CD4-positive, alpha-beta T cell treated with Interleukin-6 at 100 ng/mL for 8 hours (primary cell): Measurements from ENCODE around the gene GALK1.

Source experiments
- DNase-seq: peaks from one replicate; pipeline ENCODE4 v3.0.0-alpha.2; 2020; ENCODE audit warnings: mixed read lengths, low spot score

The GALK1 gene

GRCh38 chr17:75749545-75750389, 15.2 kb downstream of the GALK1 start:
- DNase-seq, result peak; percentile 84

- DNase-seq, result no peak
These were observed 16.3 kb downstream of the GALK1 start for GRCh38 chr17:75748706-75749105.

GRCh38 chr17:75743625-75744206, 21.3 kb downstream of the GALK1 start:
- no peak for DNase-seq

GRCh38 chr17:75742337-75742736, 22.7 kb downstream of the GALK1 start:
- DNase-seq, result no peak

- no peak for DNase-seq
These were observed 24.3 kb downstream of the GALK1 start for GRCh38 chr17:75740631-75741077.

DNA sequence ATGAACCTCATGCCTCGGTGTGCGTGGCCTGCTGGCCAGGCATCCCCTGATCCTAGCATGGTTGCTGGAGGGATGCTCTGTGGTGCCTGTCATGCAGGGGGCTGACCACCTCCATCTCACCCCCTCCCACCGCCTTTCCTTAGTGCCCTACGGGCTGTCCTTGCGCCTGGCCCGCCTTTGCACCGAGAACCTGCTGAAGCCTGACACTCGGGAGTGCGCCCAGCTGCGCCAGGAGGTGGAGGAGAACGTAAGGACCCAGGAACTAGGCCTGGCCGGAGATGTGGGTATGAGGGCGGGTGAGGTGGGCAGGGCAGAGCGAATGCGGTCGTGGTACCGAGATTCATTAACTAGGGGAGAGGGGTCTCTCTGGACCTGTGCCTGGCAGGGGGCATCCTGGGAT, 24.8 kb downstream of the GALK1 start:
- DNase-seq, result no peak

DNA sequence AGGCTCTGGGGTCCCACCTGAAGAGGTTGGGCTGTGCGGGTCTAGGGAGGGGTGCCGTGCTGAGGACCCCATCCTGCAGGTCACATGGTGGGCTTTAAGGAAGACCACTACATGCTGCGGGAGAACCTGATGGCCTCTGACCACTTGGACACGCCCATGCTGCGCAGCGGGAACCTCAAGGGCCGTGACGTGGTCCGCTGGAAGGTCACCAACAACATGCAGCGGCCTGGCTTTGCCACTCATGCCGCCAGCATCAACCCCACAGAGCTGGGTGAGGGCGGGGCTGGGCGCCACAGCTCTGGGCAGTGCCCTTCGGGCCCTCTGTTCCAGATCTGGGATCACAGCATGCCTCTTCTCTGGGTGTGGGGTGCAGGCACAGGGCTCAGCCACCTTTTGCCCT, 25.2 kb downstream of the GALK1 start:
- no peak for DNase-seq

DNA sequence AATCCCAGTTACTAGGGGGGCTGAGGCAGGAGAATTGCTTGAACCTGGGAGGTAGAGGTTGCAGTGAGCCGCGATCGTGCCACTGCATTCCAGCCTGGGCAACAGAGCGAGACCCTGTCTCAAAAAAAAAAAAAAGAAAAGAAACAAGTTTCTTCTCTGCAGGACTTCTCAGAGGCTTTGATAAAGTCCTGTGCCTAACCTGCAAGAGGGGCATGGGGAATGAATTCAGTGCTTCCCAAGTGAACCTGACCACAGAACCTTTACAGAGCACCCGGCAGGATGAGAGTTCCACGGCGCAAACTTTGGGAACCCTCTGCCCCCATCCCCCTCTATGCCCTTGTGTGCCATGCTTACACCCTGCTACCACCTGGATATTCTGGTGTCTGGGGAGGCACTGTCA, 25.8 kb downstream of the GALK1 start:
- DNase-seq, result no peak

- no peak for DNase-seq
These were observed 26.7 kb downstream of the GALK1 start for GRCh38 chr17:75738218-75738802.

GRCh38 chr17:75737133-75737962, 27.6 kb downstream of the GALK1 start:
- no peak for DNase-seq

DNA sequence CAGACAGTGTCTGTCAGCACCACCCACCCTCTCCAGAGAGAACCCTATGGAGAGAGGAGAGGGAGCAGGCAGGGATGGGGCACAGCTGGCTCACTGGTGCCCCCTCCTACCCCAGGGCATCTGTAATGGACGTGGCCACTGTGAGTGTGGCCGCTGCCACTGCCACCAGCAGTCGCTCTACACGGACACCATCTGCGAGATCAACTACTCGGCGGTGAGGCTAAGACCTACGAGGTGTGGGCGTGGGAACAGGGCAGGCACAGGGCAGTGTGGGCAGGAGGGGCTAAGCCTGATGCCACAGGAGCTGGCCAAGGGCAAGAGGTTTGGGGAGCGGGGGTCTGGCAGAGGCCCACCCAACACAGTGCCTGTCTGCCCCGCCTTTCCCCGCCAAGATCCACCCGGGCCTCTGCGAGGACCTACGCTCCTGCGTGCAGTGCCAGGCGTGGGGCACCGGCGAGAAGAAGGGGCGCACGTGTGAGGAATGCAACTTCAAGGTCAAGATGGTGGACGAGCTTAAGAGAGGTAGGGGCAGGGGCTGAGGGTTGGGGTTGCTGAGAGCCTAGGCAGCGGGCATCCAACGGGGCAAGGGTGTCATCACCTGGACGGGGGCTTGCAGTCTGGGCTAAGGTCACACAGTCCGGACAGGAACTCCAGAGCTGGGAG, 28.7 kb downstream of the GALK1 start:
- DNase-seq, result no peak

GRCh38 chr17:75734674-75735294, 30.2 kb downstream of the GALK1 start:
- DNase-seq, result no peak

GRCh38 chr17:75733471-75733870, 31.5 kb downstream of the GALK1 start:
- no peak for DNase-seq

DNA sequence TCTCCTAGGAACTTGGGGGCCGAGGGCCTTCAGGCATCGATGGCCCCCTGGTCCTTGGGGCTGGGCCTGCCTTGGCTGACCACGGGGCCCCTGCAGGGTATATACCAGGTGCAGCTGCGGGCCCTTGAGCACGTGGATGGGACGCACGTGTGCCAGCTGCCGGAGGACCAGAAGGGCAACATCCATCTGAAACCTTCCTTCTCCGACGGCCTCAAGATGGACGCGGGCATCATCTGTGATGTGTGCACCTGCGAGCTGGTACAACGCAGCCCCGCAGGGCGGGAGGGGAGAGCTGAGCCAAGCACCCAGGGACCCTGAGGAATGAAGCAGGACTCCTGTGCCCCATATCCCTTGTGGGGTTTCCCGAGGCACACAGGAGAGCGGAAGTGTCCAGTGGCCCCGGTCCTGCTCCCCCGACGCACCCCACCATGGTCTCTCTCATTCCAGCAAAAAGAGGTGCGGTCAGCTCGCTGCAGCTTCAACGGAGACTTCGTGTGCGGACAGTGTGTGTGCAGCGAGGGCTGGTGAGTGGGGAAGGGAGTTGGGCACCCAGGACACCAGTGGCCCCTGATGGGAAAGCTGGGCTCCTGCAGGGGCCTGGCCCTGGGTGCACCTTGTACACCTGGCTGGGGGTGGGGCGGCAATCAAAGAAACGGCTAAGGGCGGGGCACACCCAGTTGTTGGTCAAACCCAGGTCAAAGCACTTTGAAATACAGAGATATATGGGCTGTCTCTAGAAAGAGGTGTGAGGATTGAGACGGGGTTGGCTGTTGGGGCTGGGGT, 33.1 kb downstream of the GALK1 start:
- no peak for DNase-seq

- DNase-seq, result no peak
These were observed 33.8 kb downstream of the GALK1 start for GRCh38 chr17:75731086-75731715.

DNA sequence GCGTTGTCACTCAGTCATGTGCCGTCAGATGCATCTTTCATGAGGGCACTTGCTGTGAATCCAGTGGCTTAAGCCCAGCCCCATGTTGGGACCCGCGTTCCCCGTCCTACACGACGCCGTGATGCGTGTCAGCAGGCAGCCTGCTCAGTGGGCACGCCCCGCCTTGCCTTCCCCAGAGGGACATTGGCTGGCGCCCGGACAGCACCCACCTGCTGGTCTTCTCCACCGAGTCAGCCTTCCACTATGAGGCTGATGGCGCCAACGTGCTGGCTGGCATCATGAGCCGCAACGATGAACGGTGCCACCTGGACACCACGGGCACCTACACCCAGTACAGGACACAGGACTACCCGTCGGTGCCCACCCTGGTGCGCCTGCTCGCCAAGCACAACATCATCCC, 34.9 kb downstream of the GALK1 start:
- no peak for DNase-seq

GRCh38 chr17:75729351-75729750, 35.6 kb downstream of the GALK1 start:
- no peak for DNase-seq

- DNase-seq, result no peak
These were observed 37.6 kb downstream of the GALK1 start for GRCh38 chr17:75727391-75727790.

- no peak for DNase-seq
These were observed 39.5 kb downstream of the GALK1 start for GRCh38 chr17:75725504-75725903.
